Cardiac muscle cell (in vitro differentiated cells and primary cell): ENCODE data around the gene BCAS3. TPM values are rescaled to one million over a fixed set of nuclear protein-coding genes. Genes with fewer than 3 reads are reported as not detected.
A peak's percentile ranks its signal among the peaks of the same experiment; 100 is the strongest.
"Not testable (repeated sequence)": the region's sequence is repeated elsewhere in the genome, so short reads cannot be mapped to it uniquely, and the experiment has no call there.

Experiments used
- DNase-seq, 2 donors: peaks; one replicate each; pipeline versions ENCODE4 v3.0.0 to v3.0.0-alpha.2; 2010 to 2017; ENCODE audit warnings: low read depth in 1 of 2, low spot score in 1 of 2
- H3K27ac ChIP-seq: fragments of 200-600 bp; sonication (generic); 2 replicates; pipeline ENCODE4 v1.5.1; 2016
- H3K27me3 ChIP-seq: fragments of 200-600 bp; sonication (generic); 2 replicates; pipeline ENCODE4 v1.6.0; 2016; ENCODE audit warnings: control low read depth
- H3K36me3 ChIP-seq: fragments of 200-600 bp; sonication (generic); 2 replicates; pipeline ENCODE4 v1.5.1; 2016; ENCODE audit warnings: control low read depth
- H3K4me1 ChIP-seq: fragments of 200-600 bp; sonication (generic); 2 replicates; pipeline ENCODE4 v1.8.1; 2017; ENCODE audit warnings: low read depth, mild to moderate bottlenecking, mixed run types
- H3K4me3 ChIP-seq: fragments of 200-600 bp; sonication (generic); 2 replicates; pipeline ENCODE4 v1.5.1; 2016; ENCODE audit warnings: mild to moderate bottlenecking
- H3K9me3 ChIP-seq: fragments of 200-600 bp; sonication (generic); 2 replicates; pipeline ENCODE4 v1.5.1; 2017; ENCODE audit warnings: low read depth, mild to moderate bottlenecking, control low read depth
- polyA plus RNA-seq: library from polyadenylated mRNA; unstranded; fragments of >200 nt; fragmentation: Nextera tagmentation; extraction: Ambion mirVana; gene quantifications from 2 replicates; pipeline ENCODE4 v1.2.1, GENCODE V29; 2016
- total RNA-seq: library from RNA; depleted of rRNA; stranded (reverse); fragments of >200 nt; gene quantifications from 2 replicates; pipeline ENCODE4 v1.2.3, GENCODE V29; 2016
- TF ChIP-seq, protein P1 (sequence below): IDR thresholded peaks from 2 replicates; pipeline ENCODE4 v1.5.1; 2012; ENCODE audit warnings: low read depth, mild to moderate bottlenecking, low read length

Gene BCAS3
- total and polyA plus RNA-seq, 2 experiments from 2014 or later: 36.5 to 39.6 TPM

DNA sequence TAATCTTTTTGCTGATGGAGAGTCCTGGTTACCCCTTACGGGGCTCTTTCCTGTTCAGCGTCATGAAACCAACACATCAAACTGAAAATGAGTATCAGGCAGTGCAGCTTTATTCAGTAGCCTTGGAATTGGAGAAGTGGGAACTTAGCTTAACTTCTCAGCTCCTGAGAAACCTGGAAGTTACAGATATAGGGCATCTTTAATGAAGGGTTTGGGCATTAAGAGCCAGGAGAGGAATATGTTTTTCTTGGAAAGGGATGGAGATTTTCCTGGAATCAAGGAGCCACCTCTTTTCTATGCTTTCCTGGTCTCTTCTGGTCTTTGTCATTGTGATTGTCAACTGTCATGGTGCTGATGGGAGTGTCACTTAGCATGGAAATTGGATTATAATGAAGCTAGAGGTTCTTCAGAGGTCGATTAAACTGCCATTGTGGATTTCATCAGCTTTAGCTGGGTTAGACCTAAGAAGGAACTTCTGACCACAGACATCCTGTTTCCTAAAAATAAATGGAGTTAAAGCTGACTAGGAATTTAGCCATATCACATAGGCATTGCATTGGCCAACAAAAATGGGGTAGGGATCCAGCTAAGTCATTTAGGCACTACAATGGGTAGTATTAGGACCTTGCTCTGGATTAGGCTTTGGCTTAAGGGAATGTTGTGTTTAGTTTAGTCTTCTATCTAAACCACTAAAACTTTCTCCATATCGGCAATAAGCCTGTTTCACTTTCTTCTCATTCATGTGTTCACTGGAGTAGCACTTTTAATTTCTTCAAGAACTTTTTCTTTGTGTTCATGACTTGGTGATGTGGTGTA lies 186.4 kb downstream of the BCAS3 start:
- Histone ChIP-seq H3K9me3 (no peaks in the 10 kb centered on the region), H3K36me3 (no peaks in the 10 kb centered on the region), H3K4me3 (no peak overlapping the region), H3K27me3 (no peaks in the 10 kb centered on the region), H3K4me1 (no peaks in the 10 kb centered on the region), H3K27ac (no peak overlapping the region)
- DNase-seq: peak in 1 of 2 donors; percentile 48
- TF ChIP-seq, protein P1, sequence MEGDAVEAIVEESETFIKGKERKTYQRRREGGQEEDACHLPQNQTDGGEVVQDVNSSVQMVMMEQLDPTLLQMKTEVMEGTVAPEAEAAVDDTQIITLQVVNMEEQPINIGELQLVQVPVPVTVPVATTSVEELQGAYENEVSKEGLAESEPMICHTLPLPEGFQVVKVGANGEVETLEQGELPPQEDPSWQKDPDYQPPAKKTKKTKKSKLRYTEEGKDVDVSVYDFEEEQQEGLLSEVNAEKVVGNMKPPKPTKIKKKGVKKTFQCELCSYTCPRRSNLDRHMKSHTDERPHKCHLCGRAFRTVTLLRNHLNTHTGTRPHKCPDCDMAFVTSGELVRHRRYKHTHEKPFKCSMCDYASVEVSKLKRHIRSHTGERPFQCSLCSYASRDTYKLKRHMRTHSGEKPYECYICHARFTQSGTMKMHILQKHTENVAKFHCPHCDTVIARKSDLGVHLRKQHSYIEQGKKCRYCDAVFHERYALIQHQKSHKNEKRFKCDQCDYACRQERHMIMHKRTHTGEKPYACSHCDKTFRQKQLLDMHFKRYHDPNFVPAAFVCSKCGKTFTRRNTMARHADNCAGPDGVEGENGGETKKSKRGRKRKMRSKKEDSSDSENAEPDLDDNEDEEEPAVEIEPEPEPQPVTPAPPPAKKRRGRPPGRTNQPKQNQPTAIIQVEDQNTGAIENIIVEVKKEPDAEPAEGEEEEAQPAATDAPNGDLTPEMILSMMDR: no peak

DNA sequence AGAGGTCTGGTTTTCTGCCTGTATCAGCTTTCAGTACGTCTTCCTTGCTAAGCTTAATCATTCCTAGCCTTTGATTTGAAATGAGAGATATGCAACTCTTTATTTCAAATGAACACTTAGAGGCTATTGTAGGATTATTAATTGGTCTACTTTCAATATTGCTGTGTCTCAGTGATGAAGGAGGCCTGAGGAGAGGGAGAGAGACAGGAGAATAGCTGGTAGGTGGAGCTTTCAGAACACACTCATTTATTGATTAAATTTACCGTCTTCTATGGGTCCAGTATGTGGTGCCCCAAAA lies 187.0 kb downstream of the BCAS3 start:
- peak in 1 of 2 donors; percentile 5 for DNase-seq
- TF ChIP-seq, protein P1: no peak
- H3K27ac ChIP-seq: no peak overlapping the region
- H3K27me3 ChIP-seq: no peaks in the 10 kb centered on the region
- H3K9me3 ChIP-seq: no peaks in the 10 kb centered on the region
- no peaks in the 10 kb centered on the region for H3K36me3 ChIP-seq
- no peak overlapping the region for H3K4me3 ChIP-seq
- no peaks in the 10 kb centered on the region for H3K4me1 ChIP-seq

DNA sequence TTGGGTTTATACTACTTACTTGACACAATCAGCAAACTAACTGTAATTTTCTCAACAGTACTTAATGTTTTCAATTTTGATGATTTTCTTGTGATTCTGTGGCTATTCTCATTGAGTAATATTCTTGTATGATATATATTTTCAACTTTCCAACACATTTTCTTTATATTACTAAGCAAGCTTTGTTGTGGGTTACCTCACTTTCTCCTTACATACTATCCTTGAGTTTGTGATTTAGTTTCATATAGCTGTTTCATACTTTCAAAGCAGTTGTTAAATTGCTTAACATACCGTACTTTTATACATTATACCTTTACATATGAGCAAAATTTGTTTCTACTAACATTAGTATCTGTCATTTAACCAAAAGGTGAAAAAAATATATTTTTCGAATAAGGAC lies 197.1 kb downstream of the BCAS3 start:
- TF ChIP-seq, protein P1: no peak
- Histone ChIP-seq H3K27me3 (no peaks in the 10 kb centered on the region), H3K36me3 (no peaks in the 10 kb centered on the region), H3K9me3 (no peaks in the 10 kb centered on the region), H3K4me1 (no peaks in the 10 kb centered on the region), H3K4me3 (no peak overlapping the region), H3K27ac (no peak overlapping the region)
- DNase-seq: no peak

DNA sequence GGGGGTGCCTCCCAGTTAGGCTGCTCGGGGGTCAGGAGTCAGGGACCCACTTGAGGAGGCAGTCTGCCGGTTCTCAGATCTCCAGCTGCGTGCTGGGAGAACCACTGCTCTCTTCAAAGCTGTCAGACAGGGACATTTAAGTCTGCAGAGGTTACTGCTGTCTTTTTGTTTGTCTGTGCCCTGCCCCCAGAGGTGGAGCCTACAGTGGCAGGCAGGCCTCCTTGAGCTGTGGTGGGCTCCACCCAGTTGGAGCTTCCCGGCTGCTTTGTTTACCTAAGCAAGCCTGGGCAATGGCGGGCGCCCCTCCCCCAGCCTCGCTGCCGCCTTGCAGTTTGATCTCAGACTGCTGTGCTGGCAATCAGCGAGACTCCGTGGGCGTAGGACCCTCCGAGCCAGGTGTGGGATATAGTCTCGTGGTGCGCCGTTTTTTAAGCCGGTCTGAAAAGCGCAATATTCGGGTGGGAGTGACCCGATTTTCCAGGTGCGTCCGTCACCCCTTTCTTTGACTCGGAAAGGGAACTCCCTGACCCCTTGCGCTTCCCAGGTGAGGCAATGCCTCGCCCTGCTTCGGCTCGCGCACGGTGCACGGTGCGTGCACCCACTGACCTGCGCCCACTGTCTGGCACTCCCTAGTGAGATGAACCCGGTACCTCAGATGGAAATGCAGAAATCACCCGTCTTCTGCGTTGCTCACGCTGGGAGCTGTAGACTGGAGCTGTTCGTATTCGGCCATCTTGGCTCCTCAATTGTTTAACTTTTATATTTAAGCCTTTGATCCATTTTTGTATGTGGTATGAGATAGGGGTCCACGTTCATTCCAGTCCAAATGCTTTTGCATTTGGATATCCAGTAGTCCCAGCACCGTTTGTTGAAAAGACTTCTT lies 209.3 kb downstream of the BCAS3 start:
- H3K4me3 ChIP-seq: peak overlapping the region; percentile 26
- not testable (repeated sequence) for H3K9me3 ChIP-seq, DNase-seq, H3K27me3 ChIP-seq, H3K4me1 ChIP-seq, H3K36me3 ChIP-seq
- peak overlapping the region; percentile 76 for H3K27ac ChIP-seq

DNA sequence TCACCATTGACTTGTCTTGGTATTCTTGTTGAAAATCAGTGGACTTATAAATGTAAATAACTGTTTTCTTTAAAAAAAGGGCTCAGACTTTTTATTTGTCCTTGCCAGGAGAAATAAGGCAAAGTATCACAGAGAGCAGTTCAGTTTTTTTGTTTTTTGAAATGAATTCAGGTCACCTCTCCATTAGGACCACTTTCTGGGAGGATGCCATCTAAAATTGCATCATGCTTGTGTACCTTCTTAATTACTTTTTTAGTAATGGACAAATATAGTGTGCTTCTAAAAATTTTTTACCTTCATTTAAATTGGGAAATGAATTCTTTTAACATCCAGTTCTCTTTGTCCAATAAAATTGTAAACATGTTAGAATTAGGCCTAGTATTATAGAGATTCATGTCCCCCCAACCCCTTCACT lies 210.0 kb downstream of the BCAS3 start:
- H3K27me3 ChIP-seq: no peaks in the 10 kb centered on the region
- peak overlapping the region; percentile 76 for H3K27ac ChIP-seq
- peak overlapping the region; percentile 26 for H3K4me3 ChIP-seq
- peaks cover 3% of the 10 kb centered on the region for H3K36me3 ChIP-seq
- TF ChIP-seq, protein P1: no peak
- H3K9me3 ChIP-seq: no peaks in the 10 kb centered on the region
- no peaks in the 10 kb centered on the region for H3K4me1 ChIP-seq
- no peak for DNase-seq
